HepG2 (cell line): ENCODE data around the gene ABCD1. TPM values are rescaled to one million over a fixed set of nuclear protein-coding genes. Genes with fewer than 3 reads are reported as not detected.

Source experiments
- DNMT3B ChIP-seq: conservative IDR thresholded peaks from 2 replicates; pipeline ENCODE4 v1.6.1; 2016; ENCODE audit warnings: missing biosample characterization, control low read depth
- ETV5 ChIP-seq: IDR thresholded peaks from 2 replicates; pipeline ENCODE4 v1.6.1; 2018; ENCODE audit warnings: missing biosample characterization, missing genetic modification reagents, inconsistent platforms, borderline replicate concordance
- FOXM1 ChIP-seq: sonication (generic); formaldehyde crosslinking; IDR thresholded peaks from 2 replicates; pipeline ENCODE4 v1.5.0; 2020; ENCODE audit warnings: missing genetic modification reagents
- HNF4G ChIP-seq, 2 experiments: sonication (generic) in 1 of 2; formaldehyde crosslinking in 1 of 2; IDR thresholded peaks; 2 replicates each; pipeline versions ENCODE4 v1.4.0 to v1.6.1; 2011 to 2020; ENCODE audit warnings: borderline replicate concordance in 2 of 2, low read depth in 2 of 2, mild to moderate bottlenecking in 2 of 2, low read length in 1 of 2, missing genetic modification reagents in 1 of 2, moderate library complexity in 1 of 2
- MAZ ChIP-seq, 2 experiments: sonication (generic) in 1 of 2; formaldehyde crosslinking in 1 of 2; IDR thresholded peaks; 2 replicates each; pipeline versions ENCODE4 v1.5.0 to v1.6.1; 2012 to 2020; ENCODE audit warnings: low read depth in 2 of 2, mild to moderate bottlenecking in 2 of 2, borderline replicate concordance in 1 of 2, improper control_type of control experiment in 1 of 2, low read length in 1 of 2, missing genetic modification reagents in 1 of 2, moderate library complexity in 1 of 2
- MED13 ChIP-seq: sonication (generic); formaldehyde crosslinking; IDR thresholded peaks from 2 replicates; pipeline ENCODE4 v1.5.0; 2020; ENCODE audit warnings: missing genetic modification reagents
- MXD1 ChIP-seq: sonication (generic); formaldehyde crosslinking; IDR thresholded peaks from 2 replicates; pipeline ENCODE4 v1.4.0; 2020; ENCODE audit warnings: mild to moderate bottlenecking, missing genetic modification reagents
- MXD3 ChIP-seq: IDR thresholded peaks from 2 replicates; pipeline ENCODE4 v1.6.1; 2016; ENCODE audit warnings: mild to moderate bottlenecking, missing biosample characterization, missing genetic modification reagents
- PAX8 ChIP-seq: sonication (generic); formaldehyde crosslinking; IDR thresholded peaks from 2 replicates; pipeline ENCODE4 v1.8.0; 2022; ENCODE audit warnings: mild to moderate bottlenecking, missing genetic modification reagents, borderline replicate concordance
- PPARG ChIP-seq: conservative IDR thresholded peaks from 2 replicates; pipeline ENCODE4 v1.6.1; 2016; ENCODE audit warnings: missing biosample characterization, missing genetic modification reagents
- RFXAP ChIP-seq: sonication (generic); formaldehyde crosslinking; IDR thresholded peaks from 2 replicates; pipeline ENCODE4 v1.4.0; 2020; ENCODE audit warnings: missing genetic modification reagents, borderline replicate concordance
- RXRB ChIP-seq: IDR thresholded peaks from 2 replicates; pipeline ENCODE4 v1.6.1; 2016; ENCODE audit warnings: borderline replicate concordance, missing genetic modification reagents, missing compliant biosample characterization
- SMAD9 ChIP-seq: sonication (generic); formaldehyde crosslinking; IDR thresholded peaks from 2 replicates; pipeline ENCODE4 v1.5.1; 2020; ENCODE audit warnings: mild to moderate bottlenecking, missing genetic modification reagents
- SNAPC5 ChIP-seq: sonication (generic); formaldehyde crosslinking; IDR thresholded peaks from 2 replicates; pipeline ENCODE4 v1.8.1; 2023; ENCODE audit warnings: mild to moderate bottlenecking, missing genetic modification reagents, borderline replicate concordance
- TGIF2 ChIP-seq: IDR thresholded peaks from 2 replicates; pipeline ENCODE4 v1.6.1; 2016; ENCODE audit warnings: control low read depth, missing compliant biosample characterization
- TIGD3 ChIP-seq: sonication (generic); formaldehyde crosslinking; IDR thresholded peaks from 2 replicates; pipeline ENCODE4 v1.5.1; 2020; ENCODE audit warnings: mild to moderate bottlenecking, missing genetic modification reagents, borderline replicate concordance
- ZBTB7B ChIP-seq: sonication (generic); formaldehyde crosslinking; IDR thresholded peaks from 2 replicates; pipeline ENCODE4 v1.4.0; 2020; ENCODE audit warnings: missing genetic modification reagents
- ZC3H4 ChIP-seq: sonication (generic); formaldehyde crosslinking; IDR thresholded peaks from 2 replicates; pipeline ENCODE4 v1.4.0; 2020; ENCODE audit warnings: missing genetic modification reagents, borderline replicate concordance
- ZMYM4 ChIP-seq: sonication (generic); formaldehyde crosslinking; IDR thresholded peaks from 2 replicates; pipeline ENCODE4 v1.8.1; 2023; ENCODE audit warnings: mild to moderate bottlenecking, missing genetic modification reagents
- ZNF33B ChIP-seq: sonication (generic); formaldehyde crosslinking; IDR thresholded peaks from 2 replicates; pipeline ENCODE4 v1.5.1; 2020; ENCODE audit warnings: mild to moderate bottlenecking, missing genetic modification reagents
- ZNF430 ChIP-seq: sonication (generic); formaldehyde crosslinking; IDR thresholded peaks from 2 replicates; pipeline ENCODE4 v1.9.0; 2021; ENCODE audit warnings: mild to moderate bottlenecking, missing genetic modification reagents
- ZNF567 ChIP-seq: sonication (generic); formaldehyde crosslinking; IDR thresholded peaks from 2 replicates; pipeline ENCODE4 v1.8.1; 2023; ENCODE audit warnings: mild to moderate bottlenecking, missing genetic modification reagents, borderline replicate concordance
- ZNF768 ChIP-seq: sonication (generic); formaldehyde crosslinking; IDR thresholded peaks from 2 replicates; pipeline ENCODE4 v1.4.0; 2020; ENCODE audit warnings: missing genetic modification reagents
- ZNF772 ChIP-seq: sonication (generic); formaldehyde crosslinking; IDR thresholded peaks from 2 replicates; pipeline ENCODE4 v1.5.0; 2020; ENCODE audit warnings: mild to moderate bottlenecking, missing genetic modification reagents
- ZNF780A ChIP-seq: sonication (generic); formaldehyde crosslinking; IDR thresholded peaks from 2 replicates; pipeline ENCODE4 v1.8.0; 2022; ENCODE audit warnings: mild to moderate bottlenecking, missing genetic modification reagents, moderate library complexity
- polyA plus RNA-seq, 8 experiments: library from polyadenylated mRNA; depleted of rRNA in 3 of 8; stranded (reverse) in 7 of 8; unstranded in 1 of 8; fragments of >200 nt; fragmentation: Illumina TruSeq in 4 of 8; extraction: Trizol in 4 of 8; gene quantifications; 2 replicates each; pipeline versions ENCODE4 v1.2.1 to v1.2.3, GENCODE V29; 2011 to 2016; ENCODE audit warnings: low read depth in 4 of 8, missing spikeins in 1 of 8, mixed read lengths in 1 of 8; ENCODE audit not compliant: insufficient read depth in 1 of 8
- total RNA-seq, 5 experiments: library from RNA; depleted of rRNA; stranded (reverse); fragments of >200 nt; fragmentation: Illumina TruSeq; extraction: Trizol; gene quantifications; 2 replicates each; pipeline ENCODE4 v1.2.3, GENCODE V29; 2016; ENCODE audit warnings: low read depth in 1 of 5

Gene ABCD1
- total and polyA plus RNA-seq, 2 of the 13 experiments (the other 11 are each of a cell fraction or from before 2014, with no cell fraction given) = 11.4 to 15.9 TPM

GRCh38 chrX:153726286-153727122 is 1.8 kb downstream of the ABCD1 start (continued):
- TF ChIP-seq HNF4G (IDR thresholded peaks at IDR 0.05; ENCODE audit: borderline replicate concordance, low read depth, low read length) (no peak; the same call in 1 of the 2 replicates), HNF4G (CRISPR knock-in tag; IDR thresholded peaks at IDR 0.05; ENCODE audit: borderline replicate concordance, low read depth) (0 out of 2 replicates have a peak, but pooled peaks have one; percentile 50), PAX8 (CRISPR knock-in tag) (no peak), ZNF768 (CRISPR knock-in tag) (0 out of 2 replicates have a peak, but pooled peaks have one; percentile 44), MAZ (IDR thresholded peaks at IDR 0.05; ENCODE audit: borderline replicate concordance, low read depth, low read length) (0 out of 2 replicates have a peak, but pooled peaks have one; percentile 42), MAZ (CRISPR knock-in tag; IDR thresholded peaks at IDR 0.05; ENCODE audit: low read depth) (no peak; the same call in 1 of the 2 replicates), ZMYM4 (no peak), ZNF430 (CRISPR knock-in tag) (no peak), ZNF772 (CRISPR knock-in tag) (no peak), FOXM1 (no peak), ZNF780A (CRISPR knock-in tag) (no peak), ZNF567 (CRISPR knock-in tag) (no peak), SMAD9 (CRISPR knock-in tag) (no peak), DNMT3B (CRISPR knock-in tag) (no peak), SNAPC5 (no peak), MED13 (CRISPR knock-in tag) (no peak), ZC3H4 (CRISPR knock-in tag) (no peak; the same call in 1 of the 2 replicates), MXD3 (CRISPR knock-in tag) (no peak; the same call in 1 of the 2 replicates), ETV5 (peak; percentile 56), PPARG (no peak), RXRB (CRISPR knock-in tag) (peak; percentile 93), RFXAP (CRISPR knock-in tag) (no peak), ZNF33B (CRISPR knock-in tag) (no peak), ZBTB7B (no peak; the same call in 1 of the 2 replicates), TGIF2 (CRISPR knock-in tag) (peak; percentile 35; the same call in 1 of the 2 replicates), TIGD3 (no peak), MXD1 (peak; percentile 40; the same call in 1 of the 2 replicates)
